Thoracic aorta (tissue), 2 donors: ENCODE data around the gene KRT80. TPM values are rescaled to one million over a fixed set of nuclear protein-coding genes. Genes with fewer than 3 reads are reported as not detected.

Experiments used
- ATAC-seq: fragments of 150-250 bp; one replicate; pipeline ENCODE4 v1.8.0; 2017; ENCODE audit warnings: low read depth; ENCODE audit not compliant: insufficient number of reproducible peaks, low FRiP score
- DNase-seq: peaks from one replicate; pipeline ENCODE4 v3.0.0-alpha.2; 2020; ENCODE audit warnings: low spot score
- H3K27ac ChIP-seq, 2 donors: fragments of 200-600 bp; sonication (generic); 1 replicate in 1 of 2; 2 replicates in 1 of 2; pipeline ENCODE4 v1.5.1; 2016; ENCODE audit warnings: mild to moderate bottlenecking in 2 of 2, moderate library complexity in 2 of 2
- H3K27me3 ChIP-seq: fragments of 200-600 bp; sonication (generic); replicated peaks from 2 replicates; pipeline ENCODE4 v1.6.0; 2016; ENCODE audit warnings: mild to moderate bottlenecking; ENCODE audit not compliant: insufficient read depth
- H3K36me3 ChIP-seq: fragments of 200-600 bp; sonication (generic); one replicate; pipeline ENCODE4 v1.5.1; 2016
- H3K4me1 ChIP-seq, 2 donors: fragments of 200-600 bp; sonication (generic); 1 replicate in 1 of 2; 2 replicates in 1 of 2; pipeline versions ENCODE4 v1.5.1 to v1.6.0; 2016; ENCODE audit warnings: low read depth in 2 of 2, mild to moderate bottlenecking in 1 of 2; ENCODE audit not compliant: control insufficient read depth in 1 of 2
- H3K4me3 ChIP-seq: fragments of 200-600 bp; sonication (generic); 2 replicates; pipeline ENCODE4 v1.5.1; 2016; ENCODE audit warnings: mild to moderate bottlenecking
- H3K9me3 ChIP-seq: fragments of 200-600 bp; sonication (generic); 2 replicates; pipeline ENCODE4 v1.5.1; 2016
- total RNA-seq, 2 donors: library from RNA; depleted of rRNA; stranded (reverse); fragments of >200 nt; gene quantifications; one replicate each; pipeline versions ENCODE4 v1.1.0 to v1.2.3, GENCODE V29; 2016
- TF ChIP-seq, protein P1 (sequence below): fragments of 200-600 bp; sonication (generic); IDR thresholded peaks from one replicate; pipeline ENCODE4 v1.5.1; 2019; ENCODE audit warnings: antibody characterized with exemption

The KRT80 gene
- total RNA-seq, 2 donors from 2014 or later = 0.21 to 0.41 TPM

- Histone ChIP-seq H3K4me1 (no peaks in the 10 kb centered on the region), H3K27me3 (no peaks in the 10 kb centered on the region), H3K4me3 (no peak overlapping the region), H3K36me3 (no peaks in the 10 kb centered on the region), H3K9me3 (no peaks in the 10 kb centered on the region), H3K27ac (no peak overlapping the region)
- TF ChIP-seq, protein P1, sequence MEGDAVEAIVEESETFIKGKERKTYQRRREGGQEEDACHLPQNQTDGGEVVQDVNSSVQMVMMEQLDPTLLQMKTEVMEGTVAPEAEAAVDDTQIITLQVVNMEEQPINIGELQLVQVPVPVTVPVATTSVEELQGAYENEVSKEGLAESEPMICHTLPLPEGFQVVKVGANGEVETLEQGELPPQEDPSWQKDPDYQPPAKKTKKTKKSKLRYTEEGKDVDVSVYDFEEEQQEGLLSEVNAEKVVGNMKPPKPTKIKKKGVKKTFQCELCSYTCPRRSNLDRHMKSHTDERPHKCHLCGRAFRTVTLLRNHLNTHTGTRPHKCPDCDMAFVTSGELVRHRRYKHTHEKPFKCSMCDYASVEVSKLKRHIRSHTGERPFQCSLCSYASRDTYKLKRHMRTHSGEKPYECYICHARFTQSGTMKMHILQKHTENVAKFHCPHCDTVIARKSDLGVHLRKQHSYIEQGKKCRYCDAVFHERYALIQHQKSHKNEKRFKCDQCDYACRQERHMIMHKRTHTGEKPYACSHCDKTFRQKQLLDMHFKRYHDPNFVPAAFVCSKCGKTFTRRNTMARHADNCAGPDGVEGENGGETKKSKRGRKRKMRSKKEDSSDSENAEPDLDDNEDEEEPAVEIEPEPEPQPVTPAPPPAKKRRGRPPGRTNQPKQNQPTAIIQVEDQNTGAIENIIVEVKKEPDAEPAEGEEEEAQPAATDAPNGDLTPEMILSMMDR = no peak
- DNase-seq (no peak), ATAC-seq (no peak)
Observed at GRCh38 chr12:52119398-52120254, 72.2 kb downstream of the KRT80 start.

Other genes starting within 250 kb of the KRT80 start
- gene ACVR1B, start 240.3 kb downstream of the KRT80 start, total RNA-seq = 10 to 100 TPM in 1 of 2 donors, 1 to 10 TPM in 1; 9.9 to 24.4 TPM
- 10 to 100 TPM; 17.0 to 21.9 TPM for gene TAMALIN, start 185.1 kb downstream of the KRT80 start, total RNA-seq
- gene NR4A1, start 140.6 kb downstream of the KRT80 start, total RNA-seq = 100 to 1,000 TPM; 112 to 468 TPM
- gene ATG101, start 122.0 kb downstream of the KRT80 start, total RNA-seq = 10 to 100 TPM; 43.0 to 46.6 TPM
- gene SMIM41, start 112.3 kb downstream of the KRT80 start, total RNA-seq = 1 to 10 TPM in 1 of 2 donors, not detected in 1; 1.8 TPM
- 100 to 1,000 TPM in 1 of 2 donors, 10 to 100 TPM in 1; 24.1 to 105 TPM for gene KRT7, start 41.2 kb upstream of the KRT80 start, total RNA-seq
- gene KRT86, start 82.6 kb upstream of the KRT80 start, total RNA-seq = 1 to 10 TPM in 1 of 2 donors, not detected in 1; 9.3 TPM
- gene KRT81, start 99.5 kb upstream of the KRT80 start, total RNA-seq = 1 to 10 TPM in 1 of 2 donors, not detected in 1; 5.1 TPM
- gene KRT83, start 129.4 kb upstream of the KRT80 start, total RNA-seq = not detected
- not detected for gene KRT85, start 175.5 kb upstream of the KRT80 start, total RNA-seq
- gene KRT84, start 193.6 kb upstream of the KRT80 start, total RNA-seq = not detected
- gene KRT82, start 214.3 kb upstream of the KRT80 start, total RNA-seq = not detected
- not detected for gene KRT75, start 242.4 kb upstream of the KRT80 start, total RNA-seq